Measurements from ENCODE around the gene LGR4. TPM values are rescaled to one million over a fixed set of nuclear protein-coding genes. Genes with fewer than 3 reads are reported as not detected.

The LGR4 gene
- total and polyA plus RNA-seq, 2 of the 4 experiments (the other 2 are of a cell fraction) = 2.9 to 6.8 TPM

- Histone ChIP-seq H4K5ac (ENCODE audit: low read depth, low read length) (no peak overlapping the region), H2BK15ac (ENCODE audit: low read depth, low read length) (no peak overlapping the region), H2AFZ (replicated peaks; ENCODE audit: low read length, poor library complexity) (no peak overlapping the region), H2AK9ac (replicated peaks; ENCODE audit: low read depth, low read length, poor library complexity) (no peak overlapping the region), H2AK5ac (ENCODE audit: low read depth, low read length) (no peak overlapping the region), H3K79me1 (ENCODE audit: low read depth in 1 of 2, low read length in 2 of 2) (0 out of 4 replicates have a peak, but pooled peaks cover 0 to 5% of the 10 kb centered on the region in 2 experiments), H3K18ac (ENCODE audit: low read depth, low read length) (no peak overlapping the region), H4K91ac (ENCODE audit: insufficient read depth, low read depth, low read length) (no peak overlapping the region), H3K27me3 (ENCODE audit: control insufficient read depth, insufficient read depth, low read length) (no peaks in the 10 kb centered on the region), H4K20me1 (ENCODE audit: insufficient read depth, low read length) (no peaks in the 10 kb centered on the region), H3K9me3 (ENCODE audit: control insufficient read depth, insufficient read depth, low read length) (no peaks in the 10 kb centered on the region), H3K4ac (ENCODE audit: low read depth, low read length) (no peak overlapping the region), H2BK5ac (ENCODE audit: low read depth, low read length, poor library complexity, severe bottlenecking) (no peak overlapping the region), H2BK20ac (ENCODE audit: low read depth, low read length) (no peak overlapping the region), H3K9me1 (ENCODE audit: insufficient read depth, low read length) (no peaks in the 10 kb centered on the region), H3K4me1 (ENCODE audit: control insufficient read depth, insufficient read depth, low read length) (no peaks in the 10 kb centered on the region), H3K23ac (ENCODE audit: low read depth, low read length) (no peak overlapping the region), H3K27ac (ENCODE audit: insufficient read depth, low read length) (no peak overlapping the region), H3K9ac (ENCODE audit: low read depth, low read length) (no peak overlapping the region), H2BK120ac (ENCODE audit: low read depth, low read length) (no peak overlapping the region), H3K56ac (ENCODE audit: extremely low read depth, insufficient read depth, low read length) (no peak overlapping the region), H3K4me2 (ENCODE audit: low read depth, low read length) (no peak overlapping the region), H3K14ac (replicated peaks; ENCODE audit: low read depth, low read length) (no peak overlapping the region), H3K36me3 (ENCODE audit: control insufficient read depth, insufficient read depth, low read length) (no peaks in the 10 kb centered on the region), H4K8ac (ENCODE audit: low read depth in 2 of 2, low read length in 2 of 2) (no peak overlapping the region), H3K4me3 (ENCODE audit: insufficient read depth, low read depth, low read length) (no peak overlapping the region)
- TF ChIP-seq CEBPB (IDR thresholded peaks at IDR 0.05; ENCODE audit: low read depth, low read length) = no peak
- TF ChIP-seq RCOR1 (IDR thresholded peaks at IDR 0.05; ENCODE audit: insufficient replicate concordance, low read length) = no peak
- TF ChIP-seq MAFK (IDR thresholded peaks at IDR 0.05; ENCODE audit: low read depth, low read length) = no peak
- no peak for TF ChIP-seq ELK1 (IDR thresholded peaks at IDR 0.05; ENCODE audit: borderline replicate concordance, low read depth, low read length)
- TF ChIP-seq MAZ (IDR thresholded peaks at IDR 0.05; ENCODE audit: borderline replicate concordance, low read depth, low read length) = no peak
- TF ChIP-seq RAD21 (IDR thresholded peaks at IDR 0.05; ENCODE audit: low read length) = no peak
- TF ChIP-seq RFX5 (IDR thresholded peaks at IDR 0.05; ENCODE audit: low read depth, low read length) = no peak
- TF ChIP-seq USF2 (IDR thresholded peaks at IDR 0.05; ENCODE audit: low read depth, low read length) = no peak
- TF ChIP-seq POLR2A (IDR thresholded peaks at IDR 0.05; ENCODE audit: low read depth, low read length) = no peak
- TF ChIP-seq NFE2L2 (IDR thresholded peaks at IDR 0.05; ENCODE audit: low read depth, low read length) = no peak
- no peak for TF ChIP-seq CHD1 (IDR thresholded peaks at IDR 0.05; ENCODE audit: low read depth, low read length)
- TF ChIP-seq CTCF (conservative IDR thresholded peaks at IDR 0.05; ENCODE audit: low read depth, low read length) = no peak
- no peak for TF ChIP-seq FOS (IDR thresholded peaks at IDR 0.05; ENCODE audit: low read depth, low read length)
- no peak for TF ChIP-seq MXI1 (IDR thresholded peaks at IDR 0.05; ENCODE audit: borderline replicate concordance, low read depth, low read length)
- no peak for TF ChIP-seq BHLHE40 (IDR thresholded peaks at IDR 0.05; ENCODE audit: low read depth, low read length)
- TF ChIP-seq SMC3 (IDR thresholded peaks at IDR 0.05; ENCODE audit: low read depth, low read length) = no peak
- DNase-seq (no peak), ATAC-seq (ENCODE audit: low read depth) (no peak)
- ChIA-PET POLR2A (ENCODE audit: unreplicated experiment) (no interaction called here), CTCF (interaction anchor here (0.6 to 1.4 kb wide), 5 partner anchors 9 to 84 kb away, joined by 3 to 5 read pairs (median 3); no protein-coding TSS in a partner anchor)
- dilution Hi-C loops (cut with HindIII; ENCODE audit: low sequenced_read_pairs, unreplicated experiment) (no loop called here), intact Hi-C loops (cut with micrococcal nuclease) (no loop called here), in situ Hi-C loops (cut with MboI; ENCODE audit: low sequenced_read_pairs) (no loop called here)
- no TSS peak for BruUV-seq (replicated peaks)
Measured at GRCh38 chr11:27412192-27412691, 60.3 kb downstream of the LGR4 start.

Data from IMR-90 (cell line).